Heart right ventricle (tissue), 16 donors: ENCODE results near the gene SS18L1. TPM values are rescaled to one million over a fixed set of nuclear protein-coding genes. Genes with fewer than 3 reads are reported as not detected.

Experiments used
- ATAC-seq, 8 donors: fragments of 200-7000 bp; cut with Tn5 transposase; one replicate each; pipeline ENCODE4 v1.9.1; 2020; ENCODE audit warnings: mild to moderate bottlenecking in 8 of 8, moderate library complexity in 8 of 8, moderate number of reproducible peaks in 1 of 8
- DNase-seq, 2 donors: peaks; one replicate each; pipeline ENCODE4 v3.0.0-alpha.2; 2020
- H3K27ac ChIP-seq, 10 donors: fragments of 200-600 bp; sonication (generic) in 2 of 10; one replicate each; pipeline versions ENCODE4 v1.5.0 to v1.8.0; 2020 to 2022; ENCODE audit warnings: mild to moderate bottlenecking in 3 of 10
- H3K27me3 ChIP-seq, 7 donors: fragments of 200-600 bp; one replicate each; pipeline ENCODE4 v1.8.0; 2021 to 2022; ENCODE audit warnings: mild to moderate bottlenecking in 2 of 7
- H3K36me3 ChIP-seq, 9 donors: fragments of 200-600 bp; sonication (generic) in 1 of 9; one replicate each; pipeline versions ENCODE4 v1.5.0 to v1.8.0; 2020 to 2022; ENCODE audit warnings: mild to moderate bottlenecking in 2 of 9
- H3K4me1 ChIP-seq, 9 donors: fragments of 200-600 bp; sonication (generic) in 1 of 9; one replicate each; pipeline versions ENCODE4 v1.5.0 to v1.8.0; 2020 to 2022; ENCODE audit warnings: mild to moderate bottlenecking in 4 of 9
- H3K4me3 ChIP-seq, 10 donors: fragments of 200-600 bp; sonication (generic) in 2 of 10; one replicate each; pipeline versions ENCODE4 v1.5.0 to v1.8.0; 2020 to 2022; ENCODE audit warnings: mild to moderate bottlenecking in 7 of 10, moderate library complexity in 2 of 10
- H3K9me3 ChIP-seq, 11 donors: fragments of 200-600 bp in 10 of 11; sonication (generic) in 2 of 11; one replicate each; pipeline versions ENCODE4 v1.5.0 to v1.8.0; 2013 to 2022; ENCODE audit warnings: mild to moderate bottlenecking in 2 of 11, control low read depth in 1 of 11, moderate library complexity in 1 of 11
- CTCF ChIP-seq, 9 donors: fragments of 200-600 bp; sonication (generic) in 2 of 9; IDR thresholded peaks; one replicate each; pipeline versions ENCODE4 v1.5.0 to v1.8.0; 2021 to 2022; ENCODE audit warnings: antibody characterized with exemption in 9 of 9, mild to moderate bottlenecking in 5 of 9, moderate library complexity in 1 of 9
- WGBS, 2 donors: extraction: QIAGEN DNeasy Blood & Tissue Kit; methylation state at CpG; one replicate each; pipeline ENCODE4 v1.1.7; 2013; ENCODE audit warnings: inconsistent platforms in 1 of 2; 5-methylcytosine and 5-hydroxymethylcytosine counted together
- intact Hi-C, 10 donors: fragments of 100-400 bp; cut with DNase I; formaldehyde crosslinking; loops; one replicate each; pipeline versions ENCODE4 v1.11.1 to v1.14.2; 2022
- polyA plus RNA-seq, 2 donors: library from polyadenylated mRNA; stranded (reverse); fragments of 200-250 nt; gene quantifications; one replicate each; pipeline ENCODE4 v1.2.3, GENCODE V29; 2013
- total RNA-seq, 10 donors: library from RNA; stranded (reverse); fragmentation: NEBNext Ultra II Directional in 3 of 10; extraction: Animal tissue kit (Norgen Biotek cat#: 25700) in 3 of 10; gene quantifications; one replicate each; pipeline versions ENCODE4 v1.2.1 to v1.2.4, GENCODE V29; 2021 to 2023
- donor health status: Arrhythmogenic right ventricular cardiomyopathy.
- donor health status: ischemic (EF 13 %, LVEDD 7.1; RV severe dilation, severe dysfunction).
- donor health status: healthy with polysubstance abuse.
- donor health status: DM: no; HTN: yes; CAD: no.
- donor health status: DM: no; HTN: no; CAD: no.
- donor health status: ischemic (EF 25% LVEDD 6.9; RV normal size, moderate dysfunction).
- donor health status: ischemic (EF 25% LVEDD 5.7; RV mildly dilated, moderate dysfunction).
- donor health status: healthy.
- donor health status: DM: yes; HTN: yes; CAD: no.
- donor health status: Ischemic cardiomyopathy.
- donor health status: ischemic (EF 35%, LVEDD 5.7; RV mildly dilated, moderate dysfunction).
- donor health status: nonischemic (EF 11% LVEDD 7.7; RV severe dilation, severe dysfunction).
- donor health status: DM: yes; HTN: yes; CAD: no.
- donor health status: PGD.
- donor health status: ischemic (EF 29% LVEDD 5.4; RV normal size, mild dysfunction).
- donor health status: nonischemic (EF 23%, LVEDD 6.1; RV moderate dilation, normal function).

SS18L1 gene
- total and polyA plus RNA-seq, 12 donors, result 5.2 to 22.3 (median 7.4) TPM

GRCh38 chr20:62139636-62140035 lies 3.9 kb upstream of the SS18L1 start:
- Histone ChIP-seq H3K36me3 (peaks cover 5 to 68% (median 44%) of the 10 kb centered on the region in 9 donors), H3K27me3 (no peaks in the 10 kb centered on the region), H3K4me1 (peaks cover 11 to 38% (median 29%) of the 10 kb centered on the region in 9 donors), H3K4me3 (no peak overlapping the region), H3K9me3 (no peaks in the 10 kb centered on the region), H3K27ac (peak overlapping the region in 1 of 10 donors; percentile 32)
- 88 to 89% methylated on average over 13 of the region's 13 CpGs for WGBS, 2 donors
- no peak for DNase-seq
- no peak for TF ChIP-seq CTCF (IDR thresholded peaks at IDR 0.05)
- intact Hi-C loops, result loop anchor here in 9 of 10 donors (5.0 kb wide), 7 partner anchors 43 to 658 kb away; partner anchors contain the start of genes TAF4 (in 5 of the 9), MTG2 (in 2 of the 9) and MRGBP (in 1 of the 9)
- ATAC-seq, result no peak

GRCh38 chr20:62141043-62141396 lies 2.5 kb upstream of the SS18L1 start:
- H3K4me3 ChIP-seq, result peak overlapping the region in 5 of 10 donors; percentile 76 to 96 (median 87)
- H3K27me3 ChIP-seq, result no peaks in the 10 kb centered on the region
- DNase-seq (no peak), ATAC-seq (no peak)
- TF ChIP-seq CTCF (IDR thresholded peaks at IDR 0.05), result no peak
- H3K27ac ChIP-seq, result peak overlapping the region in 7 of 10 donors; percentile 34 to 100 (median 96)
- peaks cover 5 to 55% (median 32%) of the 10 kb centered on the region in 9 donors for H3K36me3 ChIP-seq
- H3K9me3 ChIP-seq, result no peaks in the 10 kb centered on the region
- intact Hi-C loops, result loop anchor here in 7 of 10 donors (5.0 kb wide), 6 partner anchors 41 to 656 kb away; partner anchors contain the start of genes TAF4 (in 3 of the 7), MTG2 (in 2 of the 7) and MRGBP (in 1 of the 7)
- 81 to 86% methylated on average over 7 of the region's 7 CpGs for WGBS, 2 donors
- peaks cover 8 to 46% (median 37%) of the 10 kb centered on the region in 9 donors for H3K4me1 ChIP-seq

DNA sequence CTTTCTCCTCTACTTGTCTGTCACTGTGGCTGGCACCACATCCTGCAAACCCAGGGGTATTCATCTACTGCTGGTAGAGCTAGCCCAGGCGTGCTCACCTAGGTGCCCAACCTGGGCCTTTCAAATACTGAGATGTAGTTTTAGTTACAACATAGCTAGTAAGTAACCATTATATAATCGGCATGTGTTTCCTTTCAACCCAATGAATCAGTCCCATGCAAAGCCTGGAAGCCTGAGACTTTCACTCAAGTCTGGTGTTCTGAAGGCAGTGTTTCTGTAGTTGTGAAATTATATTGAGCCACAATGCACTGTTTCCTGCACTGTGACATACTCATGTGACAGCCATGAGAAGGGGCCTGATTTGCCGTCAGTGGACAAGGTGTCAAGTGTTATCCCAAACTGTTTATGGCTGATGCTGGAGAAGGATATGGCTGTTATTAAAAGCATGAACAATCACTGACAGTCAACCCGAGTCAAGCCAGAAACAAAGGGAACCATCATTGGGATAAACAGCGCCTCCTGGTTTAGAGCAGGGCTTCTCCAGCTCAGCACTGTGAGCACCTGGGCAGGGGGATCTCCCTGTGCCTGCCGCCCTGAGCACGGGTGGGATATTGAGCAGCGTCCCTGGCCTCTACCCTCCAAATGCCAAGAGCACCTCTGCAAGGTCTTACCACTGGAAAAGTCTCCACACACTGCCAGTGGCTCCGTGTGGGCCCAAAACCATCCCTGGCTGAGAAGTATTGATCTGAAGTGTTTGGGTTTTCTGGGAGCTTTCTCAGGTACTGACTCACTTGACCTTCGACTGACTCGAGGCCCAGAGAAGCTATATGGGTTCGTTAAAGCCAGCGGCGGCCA lies 1.9 kb upstream of the SS18L1 start:
- TF ChIP-seq CTCF (IDR thresholded peaks at IDR 0.05), result peak in 4 of 9 donors; percentile 35 to 50 (median 38)
- peaks cover 8 to 51% (median 37%) of the 10 kb centered on the region in 9 donors for H3K4me1 ChIP-seq
- 20 to 23% methylated on average over 14 of the region's 14 CpGs for WGBS, 2 donors
- DNase-seq (no peak), ATAC-seq (peak in 3 of 8 donors; percentile 6 to 34 (median 29))
- no peaks in the 10 kb centered on the region for H3K27me3 ChIP-seq
- H3K27ac ChIP-seq, result peak overlapping the region; percentile 86 to 100 (median 96)
- H3K36me3 ChIP-seq, result peaks cover 5 to 49% (median 32%) of the 10 kb centered on the region in 9 donors
- peak overlapping the region; percentile 67 to 96 (median 86) for H3K4me3 ChIP-seq
- no peaks in the 10 kb centered on the region for H3K9me3 ChIP-seq
- intact Hi-C loops, result loop anchor here in 7 of 10 donors (2.0 to 5.0 kb wide), 8 partner anchors 19 to 656 kb away; partner anchors contain the start of genes TAF4 (in 3 of the 7), MTG2 (in 2 of the 7), LSM14B (in 1 of the 7) and MRGBP (in 1 of the 7)
